ENCODE results near the gene GMPR2. TPM values are rescaled to one million over a fixed set of nuclear protein-coding genes. Genes with fewer than 3 reads are reported as not detected.

GMPR2 gene
- total RNA-seq, 3 donors from 2014 or later: 59.3 to 74.6 (median 66.1) TPM

- Histone ChIP-seq H3K36me3 (no peaks in the 10 kb centered on the region), H3K4me1 (no peaks in the 10 kb centered on the region), H3K27ac (no peak overlapping the region), H3K27me3 (no peaks in the 10 kb centered on the region), H3K4me3 (no peak overlapping the region), H3K9me3 (no peaks in the 10 kb centered on the region)
- TF ChIP-seq CTCF (IDR thresholded peaks at IDR 0.05) (no peak), POLR2A (IDR thresholded peaks at IDR 0.05) (no peak), POLR2AphosphoS5 (IDR thresholded peaks at IDR 0.05) (no peak)
- intact Hi-C loops (cut with DNase I; ENCODE audit: low total_unique reads): no loop called here
- no peak for DNase-seq (ENCODE audit: low spot score in 2 of 2)
These were observed 28.3 kb upstream of the GMPR2 start for GRCh38 chr14:24204163-24205146.

DNA sequence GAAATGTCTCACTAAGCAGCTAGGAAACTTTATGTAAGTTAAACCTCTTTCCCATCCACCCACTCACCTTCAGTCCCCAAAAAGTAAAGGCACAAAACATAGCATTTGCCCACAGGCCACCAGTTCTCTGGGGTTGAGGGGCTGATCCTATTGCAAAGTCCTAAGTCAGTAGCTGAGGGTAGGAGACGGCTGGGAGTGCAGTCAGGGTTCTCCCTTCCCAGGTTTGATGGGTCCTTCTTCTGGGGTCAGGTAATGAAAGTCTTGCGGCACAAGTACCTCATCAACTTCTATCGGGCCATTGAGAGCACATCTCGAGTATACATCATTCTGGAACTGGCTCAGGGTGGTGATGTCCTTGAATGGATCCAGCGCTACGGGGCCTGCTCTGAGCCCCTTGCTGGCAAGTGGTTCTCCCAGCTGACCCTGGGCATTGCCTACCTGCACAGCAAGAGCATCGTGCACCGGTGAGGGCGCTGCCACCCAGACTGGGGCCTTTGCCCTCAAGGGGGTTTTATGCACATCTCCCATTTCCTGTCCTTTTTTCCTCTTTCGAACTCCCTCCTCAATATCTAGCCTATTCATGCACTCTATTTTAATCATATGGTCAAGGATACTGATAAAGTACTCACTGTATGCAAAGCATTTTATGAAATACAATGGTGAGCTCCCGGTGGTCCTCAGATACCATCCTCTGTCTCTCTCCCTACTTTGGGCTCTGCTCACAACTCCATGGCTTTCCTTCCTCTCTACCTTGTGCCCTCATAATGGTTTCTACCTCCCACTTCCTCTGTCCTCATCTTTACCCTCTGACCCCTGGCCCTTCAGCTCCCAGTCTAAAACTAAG, 26.2 kb upstream of the GMPR2 start:
- Histone ChIP-seq H3K36me3 (no peaks in the 10 kb centered on the region), H3K27me3 (no peaks in the 10 kb centered on the region), H3K4me3 (no peak overlapping the region), H3K4me1 (no peaks in the 10 kb centered on the region), H3K9me3 (no peaks in the 10 kb centered on the region), H3K27ac (no peak overlapping the region)
- TF ChIP-seq POLR2AphosphoS5 (IDR thresholded peaks at IDR 0.05) (no peak), POLR2A (IDR thresholded peaks at IDR 0.05) (no peak), CTCF (IDR thresholded peaks at IDR 0.05) (no peak)
- intact Hi-C loops (cut with DNase I; ENCODE audit: low total_unique reads): no loop called here
- no peak for DNase-seq (ENCODE audit: low spot score in 2 of 2)

DNA sequence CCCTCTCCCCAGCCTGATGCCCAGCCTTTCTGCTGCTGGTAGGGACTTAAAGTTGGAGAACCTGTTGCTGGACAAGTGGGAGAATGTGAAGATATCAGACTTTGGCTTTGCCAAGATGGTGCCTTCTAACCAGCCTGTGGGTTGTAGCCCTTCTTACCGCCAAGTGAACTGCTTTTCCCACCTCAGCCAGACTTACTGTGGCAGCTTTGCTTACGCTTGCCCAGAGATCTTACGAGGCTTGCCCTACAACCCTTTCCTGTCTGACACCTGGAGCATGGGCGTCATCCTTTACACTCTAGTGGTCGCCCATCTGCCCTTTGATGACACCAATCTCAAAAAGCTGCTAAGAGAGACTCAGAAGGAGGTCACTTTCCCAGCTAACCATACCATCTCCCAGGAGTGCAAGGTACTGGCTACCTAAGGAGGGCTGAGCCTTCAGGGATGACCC, 25.6 kb upstream of the GMPR2 start:
- no peak for DNase-seq (ENCODE audit: low spot score in 2 of 2)
- TF ChIP-seq CTCF (IDR thresholded peaks at IDR 0.05) (no peak), POLR2A (IDR thresholded peaks at IDR 0.05) (no peak), POLR2AphosphoS5 (IDR thresholded peaks at IDR 0.05) (no peak)
- Histone ChIP-seq H3K27ac (no peak overlapping the region), H3K9me3 (no peaks in the 10 kb centered on the region), H3K36me3 (no peaks in the 10 kb centered on the region), H3K4me1 (no peaks in the 10 kb centered on the region), H3K4me3 (no peak overlapping the region), H3K27me3 (no peaks in the 10 kb centered on the region)
- intact Hi-C loops (cut with DNase I; ENCODE audit: low total_unique reads): no loop called here

DNA sequence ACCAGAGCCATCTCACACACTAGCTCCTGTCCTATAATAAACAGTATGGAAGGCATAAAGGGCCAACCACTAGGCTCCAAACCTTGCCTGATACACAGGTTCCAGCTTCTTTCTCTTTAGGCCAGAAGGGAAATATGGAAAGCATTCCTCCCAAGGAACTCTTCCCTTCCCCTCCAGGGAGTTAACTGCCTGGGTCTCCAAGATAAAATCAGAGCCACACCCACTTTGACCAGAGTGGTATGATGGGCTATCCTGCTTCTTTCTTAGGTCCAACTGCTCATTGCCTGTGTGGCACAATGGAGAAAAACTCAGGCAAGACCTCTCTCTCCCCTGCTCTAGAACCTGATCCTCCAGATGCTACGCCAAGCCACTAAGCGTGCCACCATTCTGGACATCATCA, 25.1 kb upstream of the GMPR2 start:
- no peaks in the 10 kb centered on the region for H3K27me3 ChIP-seq
- no peak for DNase-seq (ENCODE audit: low spot score in 2 of 2)
- no peak for TF ChIP-seq POLR2AphosphoS5 (IDR thresholded peaks at IDR 0.05)
- no peaks in the 10 kb centered on the region for H3K4me1 ChIP-seq
- H3K27ac ChIP-seq: no peak overlapping the region
- H3K9me3 ChIP-seq: no peaks in the 10 kb centered on the region
- intact Hi-C loops (cut with DNase I; ENCODE audit: low total_unique reads): no loop called here
- no peak overlapping the region for H3K4me3 ChIP-seq
- H3K36me3 ChIP-seq: no peaks in the 10 kb centered on the region

DNA sequence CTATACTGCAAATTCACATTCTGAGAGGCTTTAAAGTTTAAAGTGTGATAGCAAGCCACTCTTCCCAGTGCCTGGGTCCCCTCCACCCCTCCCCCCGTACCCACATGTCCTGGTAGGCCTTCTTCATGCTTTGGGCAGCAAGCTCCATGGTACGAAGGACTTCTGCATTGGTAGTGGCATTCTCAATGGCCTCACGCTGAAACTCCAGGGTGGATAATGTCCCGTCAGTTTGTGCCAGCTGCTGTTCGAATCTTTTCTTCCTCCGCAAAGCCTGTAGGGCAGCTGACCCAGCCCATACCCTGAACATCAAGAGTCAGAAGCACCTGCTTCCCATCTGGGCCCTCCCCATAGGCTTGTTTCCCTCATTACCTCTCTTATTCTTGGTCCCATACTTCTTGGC, 21.4 kb upstream of the GMPR2 start:
- H3K9me3 ChIP-seq: no peaks in the 10 kb centered on the region
- DNase-seq (ENCODE audit: low spot score in 2 of 2): no peak
- H3K27me3 ChIP-seq: no peaks in the 10 kb centered on the region
- no peaks in the 10 kb centered on the region for H3K36me3 ChIP-seq
- peaks cover 0 to 10% of the 10 kb centered on the region in 2 donors for H3K4me1 ChIP-seq
- no peak overlapping the region for H3K4me3 ChIP-seq
- H3K27ac ChIP-seq: no peak overlapping the region
- TF ChIP-seq POLR2A (IDR thresholded peaks at IDR 0.05) (no peak), CTCF (IDR thresholded peaks at IDR 0.05) (no peak), POLR2AphosphoS5 (IDR thresholded peaks at IDR 0.05) (no peak)
- intact Hi-C loops (cut with DNase I; ENCODE audit: low total_unique reads): no loop called here

Data from breast epithelium (tissue), 4 donors.